ENCODE data around the gene MC5R. TPM values are rescaled to one million over a fixed set of nuclear protein-coding genes. Genes with fewer than 3 reads are reported as not detected.

Gene MC5R
- total RNA-seq, 4 donors from 2014 or later = not detected

GRCh38 chr18:13801260-13801601 is 22.7 kb upstream of the MC5R start:
- WGBS = 12% methylated on average over 15 of the region's 15 CpGs
- H3K4me3 ChIP-seq = peak overlapping the region; percentile 30 to 46 (median 39)
- no peak for TF ChIP-seq POLR2AphosphoS5 (IDR thresholded peaks at IDR 0.05)
- TF ChIP-seq, protein P1, sequence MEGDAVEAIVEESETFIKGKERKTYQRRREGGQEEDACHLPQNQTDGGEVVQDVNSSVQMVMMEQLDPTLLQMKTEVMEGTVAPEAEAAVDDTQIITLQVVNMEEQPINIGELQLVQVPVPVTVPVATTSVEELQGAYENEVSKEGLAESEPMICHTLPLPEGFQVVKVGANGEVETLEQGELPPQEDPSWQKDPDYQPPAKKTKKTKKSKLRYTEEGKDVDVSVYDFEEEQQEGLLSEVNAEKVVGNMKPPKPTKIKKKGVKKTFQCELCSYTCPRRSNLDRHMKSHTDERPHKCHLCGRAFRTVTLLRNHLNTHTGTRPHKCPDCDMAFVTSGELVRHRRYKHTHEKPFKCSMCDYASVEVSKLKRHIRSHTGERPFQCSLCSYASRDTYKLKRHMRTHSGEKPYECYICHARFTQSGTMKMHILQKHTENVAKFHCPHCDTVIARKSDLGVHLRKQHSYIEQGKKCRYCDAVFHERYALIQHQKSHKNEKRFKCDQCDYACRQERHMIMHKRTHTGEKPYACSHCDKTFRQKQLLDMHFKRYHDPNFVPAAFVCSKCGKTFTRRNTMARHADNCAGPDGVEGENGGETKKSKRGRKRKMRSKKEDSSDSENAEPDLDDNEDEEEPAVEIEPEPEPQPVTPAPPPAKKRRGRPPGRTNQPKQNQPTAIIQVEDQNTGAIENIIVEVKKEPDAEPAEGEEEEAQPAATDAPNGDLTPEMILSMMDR (IDR thresholded peaks at IDR 0.05) = no peak
- H3K36me3 ChIP-seq = no peaks in the 10 kb centered on the region
- peaks cover 4 to 11% (median 10%) of the 10 kb centered on the region in 4 donors for H3K4me1 ChIP-seq
- no peaks in the 10 kb centered on the region for H3K9me3 ChIP-seq
- intact Hi-C loops (cut with DNase I) = no loop called here
- peaks cover 0 to 53% (median 0%) of the 10 kb centered on the region in 4 donors for H3K27me3 ChIP-seq
- H3K27ac ChIP-seq (replicated peaks in 1 of 4) = no peak overlapping the region
- DNase-seq (ENCODE audit: extremely low spot score) = no peak

DNA sequence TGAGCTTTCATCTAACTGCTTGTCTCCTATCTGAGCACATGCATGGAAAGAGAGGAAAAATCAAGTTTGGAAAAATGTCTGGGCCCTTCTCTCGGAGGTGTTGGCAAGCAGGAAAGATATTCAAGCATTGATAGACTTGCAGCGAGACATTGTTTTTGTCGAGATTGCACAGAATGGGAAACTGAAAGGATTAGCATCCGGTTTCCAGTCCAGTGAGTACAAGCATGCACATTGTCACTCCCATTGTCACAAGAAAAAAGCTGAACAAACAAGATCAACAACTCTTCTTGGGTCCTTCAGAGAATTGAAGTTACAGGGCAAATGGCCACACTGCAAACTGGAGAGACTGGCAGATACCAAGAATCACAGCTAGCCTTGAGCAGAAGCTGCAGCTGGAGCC is 19.6 kb upstream of the MC5R start:
- no peaks in the 10 kb centered on the region for H3K9me3 ChIP-seq

DNA sequence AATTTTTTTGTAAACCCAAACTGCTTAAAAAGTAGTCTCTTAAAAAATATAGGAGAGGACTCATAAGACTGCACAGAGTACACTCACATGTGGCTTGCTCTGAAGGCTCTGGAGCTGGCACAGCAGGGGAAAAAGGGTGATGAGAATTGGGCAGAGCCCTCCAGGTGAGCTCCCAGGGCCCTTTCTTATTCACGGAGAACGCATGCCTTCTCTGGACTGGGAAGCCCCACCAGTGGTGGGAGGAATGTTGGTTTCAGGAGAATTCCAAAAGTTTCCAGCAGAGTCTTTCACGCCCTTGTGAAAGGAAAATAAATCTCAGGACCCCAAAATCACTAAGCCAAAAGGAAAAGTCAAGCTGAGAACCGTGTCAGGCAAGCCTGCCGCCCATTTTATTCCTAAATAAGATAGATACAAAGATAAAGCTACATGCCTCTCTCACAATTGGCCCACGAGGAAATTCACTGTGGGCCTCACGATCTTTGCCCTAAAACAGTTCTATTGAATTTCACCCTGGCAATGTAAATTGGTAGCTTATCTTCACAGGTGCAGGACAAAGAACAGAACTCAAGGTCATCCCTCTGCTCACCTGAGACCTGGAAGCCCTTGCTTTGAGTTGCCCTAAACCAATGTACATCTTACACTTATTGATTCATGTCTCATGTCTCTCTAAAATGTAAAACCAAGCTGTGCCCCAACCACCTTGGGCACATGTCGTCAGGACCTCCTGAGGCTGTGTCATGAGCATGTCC is 15.5 kb upstream of the MC5R start:
- Histone ChIP-seq H3K27me3 (peaks cover 0 to 10% (median 0%) of the 10 kb centered on the region in 4 donors), H3K27ac (replicated peaks in 1 of 4) (no peak overlapping the region), H3K4me3 (no peak overlapping the region), H3K36me3 (no peaks in the 10 kb centered on the region), H3K9me3 (no peaks in the 10 kb centered on the region), H3K4me1 (no peaks in the 10 kb centered on the region)
- intact Hi-C loops (cut with DNase I) = no loop called here
- peak; percentile 26 for DNase-seq (ENCODE audit: extremely low spot score)
- TF ChIP-seq, protein P1 (IDR thresholded peaks at IDR 0.05) = no peak
- TF ChIP-seq EP300 (IDR thresholded peaks at IDR 0.05) = no peak
- TF ChIP-seq POLR2AphosphoS5 (IDR thresholded peaks at IDR 0.05) = no peak
- no peak for TF ChIP-seq POLR2A (IDR thresholded peaks at IDR 0.05; ENCODE audit: low read depth)
- WGBS = 58% methylated on average over 8 of the region's 8 CpGs

More for the DNA sequence above, 19.6 kb upstream of the MC5R start:
- WGBS = 81% methylated on average over 4 of the region's 4 CpGs
- Histone ChIP-seq H3K27ac (replicated peaks in 1 of 4) (no peak overlapping the region), H3K27me3 (peaks cover 0 to 34% (median 0%) of the 10 kb centered on the region in 4 donors), H3K4me1 (peaks cover 4 to 11% (median 10%) of the 10 kb centered on the region in 4 donors), H3K36me3 (no peaks in the 10 kb centered on the region), H3K4me3 (no peak overlapping the region)
- TF ChIP-seq, protein P1 (IDR thresholded peaks at IDR 0.05) = no peak
- no peak for TF ChIP-seq POLR2A (IDR thresholded peaks at IDR 0.05; ENCODE audit: low read depth)
- no peak for TF ChIP-seq POLR2AphosphoS5 (IDR thresholded peaks at IDR 0.05)
- TF ChIP-seq EP300 (IDR thresholded peaks at IDR 0.05) = no peak
- DNase-seq (ENCODE audit: extremely low spot score) = peak; percentile 55
- intact Hi-C loops (cut with DNase I) = no loop called here

DNA sequence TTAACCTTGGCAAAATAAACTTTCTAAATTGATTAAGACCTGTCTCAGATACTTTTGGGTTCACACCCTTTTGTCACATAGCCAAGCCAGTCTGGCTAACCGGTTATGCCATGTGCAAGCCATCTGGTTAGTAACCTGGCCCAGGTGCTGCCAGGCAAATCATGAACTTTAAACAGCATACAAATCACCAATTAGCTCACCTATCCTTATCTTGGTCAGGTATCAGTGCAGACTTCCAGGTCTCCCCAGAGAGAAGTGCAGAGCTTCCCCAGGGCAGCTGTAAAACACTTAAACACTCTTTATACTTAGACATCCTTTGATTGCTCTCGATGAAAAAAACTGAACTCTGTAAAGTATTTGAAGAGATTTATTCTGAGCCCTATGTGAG is 14.9 kb upstream of the MC5R start:
- H3K4me1 ChIP-seq = no peaks in the 10 kb centered on the region
- H3K4me3 ChIP-seq = no peak overlapping the region
- 43% methylated on average over 2 of the region's 2 CpGs for WGBS
- H3K27ac ChIP-seq (replicated peaks in 1 of 4) = no peak overlapping the region
- H3K9me3 ChIP-seq = no peaks in the 10 kb centered on the region
- TF ChIP-seq, protein P1 (IDR thresholded peaks at IDR 0.05) = no peak
- TF ChIP-seq POLR2A (IDR thresholded peaks at IDR 0.05; ENCODE audit: low read depth) = no peak
- TF ChIP-seq POLR2AphosphoS5 (IDR thresholded peaks at IDR 0.05) = no peak
- TF ChIP-seq EP300 (IDR thresholded peaks at IDR 0.05) = no peak
- H3K27me3 ChIP-seq = peaks cover 0 to 6% (median 0%) of the 10 kb centered on the region in 4 donors
- no peak for DNase-seq (ENCODE audit: extremely low spot score)
- intact Hi-C loops (cut with DNase I) = no loop called here
- H3K36me3 ChIP-seq = no peaks in the 10 kb centered on the region
